ENCODE data around the gene FAAH2.

Gene FAAH2, protein sequence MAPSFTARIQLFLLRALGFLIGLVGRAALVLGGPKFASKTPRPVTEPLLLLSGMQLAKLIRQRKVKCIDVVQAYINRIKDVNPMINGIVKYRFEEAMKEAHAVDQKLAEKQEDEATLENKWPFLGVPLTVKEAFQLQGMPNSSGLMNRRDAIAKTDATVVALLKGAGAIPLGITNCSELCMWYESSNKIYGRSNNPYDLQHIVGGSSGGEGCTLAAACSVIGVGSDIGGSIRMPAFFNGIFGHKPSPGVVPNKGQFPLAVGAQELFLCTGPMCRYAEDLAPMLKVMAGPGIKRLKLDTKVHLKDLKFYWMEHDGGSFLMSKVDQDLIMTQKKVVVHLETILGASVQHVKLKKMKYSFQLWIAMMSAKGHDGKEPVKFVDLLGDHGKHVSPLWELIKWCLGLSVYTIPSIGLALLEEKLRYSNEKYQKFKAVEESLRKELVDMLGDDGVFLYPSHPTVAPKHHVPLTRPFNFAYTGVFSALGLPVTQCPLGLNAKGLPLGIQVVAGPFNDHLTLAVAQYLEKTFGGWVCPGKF

DNA sequence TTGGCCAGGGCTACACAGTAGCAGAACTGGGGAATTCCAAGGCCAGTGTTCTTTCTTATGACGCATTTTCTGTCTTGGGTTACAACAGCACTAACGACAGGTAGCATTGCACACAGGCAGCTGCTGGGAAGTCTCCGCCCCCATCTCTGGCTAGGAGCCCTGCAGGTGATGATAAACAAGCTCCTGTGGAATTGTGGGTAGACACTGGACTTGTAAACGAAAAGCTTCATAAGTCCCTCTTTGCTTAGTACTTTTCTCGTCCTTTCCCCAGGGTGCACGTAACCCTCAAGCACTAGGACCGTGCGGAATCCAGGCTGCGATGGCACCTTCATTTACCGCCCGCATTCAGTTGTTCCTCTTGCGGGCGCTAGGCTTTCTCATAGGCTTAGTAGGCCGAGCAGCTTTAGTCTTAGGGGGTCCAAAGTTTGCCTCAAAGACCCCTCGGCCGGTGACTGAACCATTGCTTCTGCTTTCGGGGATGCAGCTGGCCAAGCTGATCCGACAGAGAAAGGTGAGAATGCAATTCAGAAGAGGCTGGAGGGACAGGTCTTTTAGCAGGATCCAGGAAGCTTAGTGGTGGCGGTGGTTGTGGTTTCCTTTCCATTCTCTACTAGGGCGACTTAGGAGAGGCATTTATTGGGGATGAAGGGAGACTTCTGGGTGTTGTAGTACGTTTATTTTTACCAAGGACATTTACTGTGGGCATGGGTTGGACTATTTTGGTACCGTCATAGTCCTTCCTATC, at the start of gene FAAH2:
TSS of gene FAAH2 (plus strand) at position 200 of the 745 bp plus-strand sequence. CDS start at position 320, 120 bp downstream.
- H3K27ac ChIP-seq (ENCODE audit: low read length) = no peak within 1 kb of the TSS
- peaks cover 0 to 3% of the 10 kb centered on the region in 2 donors for H3K27me3 ChIP-seq (ENCODE audit: control insufficient read depth in 1 of 2, insufficient read depth in 2 of 2, low read length in 2 of 2)
- H3K9me3 ChIP-seq (ENCODE audit: control insufficient read depth in 2 of 2, low read length in 2 of 2) = no peaks in the 10 kb centered on the region
- H3K36me3 ChIP-seq (ENCODE audit: control insufficient read depth in 2 of 2, insufficient read depth in 2 of 2, low read length in 2 of 2) = no peaks in the 10 kb centered on the region
- H3K4me3 ChIP-seq (ENCODE audit: low read length in 2 of 2) = peak within 1 kb of the TSS in 1 of 2 donors; percentile 44
- H3K4me1 ChIP-seq (ENCODE audit: control insufficient read depth, insufficient read depth, low read length) = no peaks in the 10 kb centered on the region
- H3K9ac ChIP-seq (ENCODE audit: low read length in 2 of 2) = no peak within 1 kb of the TSS

- no peak overlapping the region for H3K4me3 ChIP-seq (ENCODE audit: low read length in 2 of 2)
- peaks cover 0 to 2% of the 10 kb centered on the region in 2 donors for H3K9me3 ChIP-seq (ENCODE audit: control insufficient read depth in 2 of 2, low read length in 2 of 2)
- H3K27ac ChIP-seq (ENCODE audit: low read length) = no peak overlapping the region
- H3K27me3 ChIP-seq (ENCODE audit: control insufficient read depth in 1 of 2, insufficient read depth in 2 of 2, low read length in 2 of 2) = peaks cover 0 to 6% of the 10 kb centered on the region in 2 donors
- H3K4me1 ChIP-seq (ENCODE audit: control insufficient read depth, insufficient read depth, low read length) = no peaks in the 10 kb centered on the region
- no peaks in the 10 kb centered on the region for H3K36me3 ChIP-seq (ENCODE audit: control insufficient read depth in 2 of 2, insufficient read depth in 2 of 2, low read length in 2 of 2)
- no peak overlapping the region for H3K9ac ChIP-seq (ENCODE audit: low read length in 2 of 2)
These were observed 44.5 kb upstream of the FAAH2 start for GRCh38 chrX:57241967-57242366.

GRCh38 chrX:57251965-57252364, 34.5 kb upstream of the FAAH2 start:
- H3K4me1 ChIP-seq (ENCODE audit: control insufficient read depth, insufficient read depth, low read length) = no peaks in the 10 kb centered on the region
- H3K27ac ChIP-seq (ENCODE audit: low read length) = no peak overlapping the region
- H3K27me3 ChIP-seq (ENCODE audit: control insufficient read depth in 1 of 2, insufficient read depth in 2 of 2, low read length in 2 of 2) = no peaks in the 10 kb centered on the region
- H3K9ac ChIP-seq (ENCODE audit: low read length in 2 of 2) = no peak overlapping the region
- H3K36me3 ChIP-seq (ENCODE audit: control insufficient read depth in 2 of 2, insufficient read depth in 2 of 2, low read length in 2 of 2) = no peaks in the 10 kb centered on the region
- H3K4me3 ChIP-seq (ENCODE audit: low read length in 2 of 2) = no peak overlapping the region
- no peaks in the 10 kb centered on the region for H3K9me3 ChIP-seq (ENCODE audit: control insufficient read depth in 2 of 2, low read length in 2 of 2)

- no peaks in the 10 kb centered on the region for H3K36me3 ChIP-seq (ENCODE audit: control insufficient read depth in 2 of 2, insufficient read depth in 2 of 2, low read length in 2 of 2)
- no peak overlapping the region for H3K9ac ChIP-seq (ENCODE audit: low read length in 2 of 2)
- no peaks in the 10 kb centered on the region for H3K4me1 ChIP-seq (ENCODE audit: control insufficient read depth, insufficient read depth, low read length)
- no peak overlapping the region for H3K4me3 ChIP-seq (ENCODE audit: low read length in 2 of 2)
- peaks cover 0 to 3% of the 10 kb centered on the region in 2 donors for H3K27me3 ChIP-seq (ENCODE audit: control insufficient read depth in 1 of 2, insufficient read depth in 2 of 2, low read length in 2 of 2)
- H3K9me3 ChIP-seq (ENCODE audit: control insufficient read depth in 2 of 2, low read length in 2 of 2) = peaks cover 0 to 2% of the 10 kb centered on the region in 2 donors
- no peak overlapping the region for H3K27ac ChIP-seq (ENCODE audit: low read length)
These were observed 21.4 kb upstream of the FAAH2 start for GRCh38 chrX:57265126-57265525.

DNA sequence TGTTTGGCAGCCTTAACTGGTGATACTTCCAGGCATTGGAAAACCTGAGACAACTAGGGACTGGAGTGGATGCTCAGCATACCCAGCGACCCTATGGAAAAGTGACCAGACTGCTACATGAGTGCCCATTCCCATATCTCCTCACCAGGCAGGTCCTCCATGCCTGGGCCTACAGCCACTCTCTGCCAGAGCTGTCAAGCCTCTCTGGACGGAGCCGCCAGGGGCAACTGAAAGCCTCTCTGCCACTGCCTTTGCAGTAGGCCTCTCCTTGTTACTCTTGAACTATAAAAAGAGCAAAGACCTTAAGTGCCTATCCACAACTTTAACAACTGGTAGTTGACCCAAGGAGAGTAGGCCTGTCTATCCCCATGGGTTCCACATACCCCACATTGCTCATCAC, 20.2 kb upstream of the FAAH2 start:
- Histone ChIP-seq H3K27me3 (ENCODE audit: control insufficient read depth in 1 of 2, insufficient read depth in 2 of 2, low read length in 2 of 2) (peaks cover 0 to 4% of the 10 kb centered on the region in 2 donors), H3K4me3 (ENCODE audit: low read length in 2 of 2) (no peak overlapping the region), H3K4me1 (ENCODE audit: control insufficient read depth, insufficient read depth, low read length) (no peaks in the 10 kb centered on the region), H3K9ac (ENCODE audit: low read length in 2 of 2) (no peak overlapping the region), H3K27ac (ENCODE audit: low read length) (no peak overlapping the region), H3K36me3 (ENCODE audit: control insufficient read depth in 2 of 2, insufficient read depth in 2 of 2, low read length in 2 of 2) (no peaks in the 10 kb centered on the region), H3K9me3 (ENCODE audit: control insufficient read depth in 2 of 2, low read length in 2 of 2) (peaks cover 0 to 8% of the 10 kb centered on the region in 2 donors)

DNA sequence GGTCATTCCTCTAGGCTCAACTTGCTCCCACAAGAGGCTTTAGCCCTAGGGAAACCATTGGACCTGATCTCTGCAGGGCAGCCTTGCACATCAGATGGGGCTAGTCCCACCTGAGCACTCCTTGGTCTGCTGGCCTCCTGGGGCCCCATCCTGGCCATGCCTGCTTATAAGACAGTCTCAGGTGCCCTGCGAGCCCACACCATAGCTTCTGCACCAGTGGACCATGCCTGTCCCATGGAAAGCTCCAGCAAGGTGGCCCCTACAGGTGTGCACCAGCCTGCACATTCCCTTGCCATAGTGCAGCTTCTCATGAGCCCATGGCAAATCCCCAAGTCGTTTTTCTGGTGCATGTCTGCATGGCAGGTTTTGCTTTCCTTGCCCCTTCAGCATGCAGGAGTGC, 19.6 kb upstream of the FAAH2 start:
- Histone ChIP-seq H3K4me3 (ENCODE audit: low read length in 2 of 2) (no peak overlapping the region), H3K27me3 (ENCODE audit: control insufficient read depth in 1 of 2, insufficient read depth in 2 of 2, low read length in 2 of 2) (peaks cover 0 to 4% of the 10 kb centered on the region in 2 donors), H3K36me3 (ENCODE audit: control insufficient read depth in 2 of 2, insufficient read depth in 2 of 2, low read length in 2 of 2) (no peaks in the 10 kb centered on the region), H3K9ac (ENCODE audit: low read length in 2 of 2) (no peak overlapping the region), H3K4me1 (ENCODE audit: control insufficient read depth, insufficient read depth, low read length) (no peaks in the 10 kb centered on the region), H3K9me3 (ENCODE audit: control insufficient read depth in 2 of 2, low read length in 2 of 2) (peaks cover 0 to 8% of the 10 kb centered on the region in 2 donors), H3K27ac (ENCODE audit: low read length) (no peak overlapping the region)

GRCh38 chrX:57267308-57267707, 19.2 kb upstream of the FAAH2 start:
- Histone ChIP-seq H3K9ac (ENCODE audit: low read length in 2 of 2) (no peak overlapping the region), H3K4me3 (ENCODE audit: low read length in 2 of 2) (no peak overlapping the region), H3K27me3 (ENCODE audit: control insufficient read depth in 1 of 2, insufficient read depth in 2 of 2, low read length in 2 of 2) (peaks cover 0 to 4% of the 10 kb centered on the region in 2 donors), H3K36me3 (ENCODE audit: control insufficient read depth in 2 of 2, insufficient read depth in 2 of 2, low read length in 2 of 2) (no peaks in the 10 kb centered on the region), H3K27ac (ENCODE audit: low read length) (no peak overlapping the region), H3K4me1 (ENCODE audit: control insufficient read depth, insufficient read depth, low read length) (no peaks in the 10 kb centered on the region), H3K9me3 (ENCODE audit: control insufficient read depth in 2 of 2, low read length in 2 of 2) (peaks cover 0 to 8% of the 10 kb centered on the region in 2 donors)

GRCh38 chrX:57270980-57271379, 15.5 kb upstream of the FAAH2 start:
- H3K9me3 ChIP-seq (ENCODE audit: control insufficient read depth in 2 of 2, low read length in 2 of 2) = peaks cover 0 to 8% of the 10 kb centered on the region in 2 donors
- peaks cover 0 to 6% of the 10 kb centered on the region in 2 donors for H3K27me3 ChIP-seq (ENCODE audit: control insufficient read depth in 1 of 2, insufficient read depth in 2 of 2, low read length in 2 of 2)
- no peak overlapping the region for H3K4me3 ChIP-seq (ENCODE audit: low read length in 2 of 2)
- no peak overlapping the region for H3K27ac ChIP-seq (ENCODE audit: low read length)
- H3K36me3 ChIP-seq (ENCODE audit: control insufficient read depth in 2 of 2, insufficient read depth in 2 of 2, low read length in 2 of 2) = no peaks in the 10 kb centered on the region
- no peak overlapping the region for H3K9ac ChIP-seq (ENCODE audit: low read length in 2 of 2)
- H3K4me1 ChIP-seq (ENCODE audit: control insufficient read depth, insufficient read depth, low read length) = no peaks in the 10 kb centered on the region

DNA sequence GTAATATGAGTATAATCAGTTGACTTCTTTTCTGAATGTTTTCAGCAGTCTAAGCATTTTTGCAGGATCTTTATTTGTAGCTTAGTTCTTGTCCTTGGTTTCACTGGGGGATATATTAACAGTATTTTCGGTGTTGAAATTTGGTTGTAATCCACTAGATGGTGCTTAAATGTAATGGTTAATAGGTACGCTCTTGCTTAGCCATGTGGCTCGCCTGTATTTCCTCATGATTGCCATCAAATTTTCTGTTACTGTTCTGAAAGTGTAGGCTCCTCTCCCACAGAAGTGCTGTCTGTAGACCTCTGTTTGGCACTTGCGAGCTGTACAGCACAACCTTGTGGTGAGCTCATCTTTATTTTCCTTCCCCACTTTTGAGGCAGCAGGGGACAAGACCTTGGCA, 3.9 kb upstream of the FAAH2 start:
- H3K27me3 ChIP-seq (ENCODE audit: control insufficient read depth in 1 of 2, insufficient read depth in 2 of 2, low read length in 2 of 2) = peaks cover 0 to 3% of the 10 kb centered on the region in 2 donors
- H3K9me3 ChIP-seq (ENCODE audit: control insufficient read depth in 2 of 2, low read length in 2 of 2) = peaks cover 0 to 3% of the 10 kb centered on the region in 2 donors
- H3K4me1 ChIP-seq (ENCODE audit: control insufficient read depth, insufficient read depth, low read length) = no peaks in the 10 kb centered on the region
- H3K27ac ChIP-seq (ENCODE audit: low read length) = no peak overlapping the region
- no peak overlapping the region for H3K4me3 ChIP-seq (ENCODE audit: low read length in 2 of 2)
- no peak overlapping the region for H3K9ac ChIP-seq (ENCODE audit: low read length in 2 of 2)
- no peaks in the 10 kb centered on the region for H3K36me3 ChIP-seq (ENCODE audit: control insufficient read depth in 2 of 2, insufficient read depth in 2 of 2, low read length in 2 of 2)

GRCh38 chrX:57285001-57285400, 1.5 kb upstream of the FAAH2 start:
- Histone ChIP-seq H3K9me3 (ENCODE audit: control insufficient read depth in 2 of 2, low read length in 2 of 2) (no peaks in the 10 kb centered on the region), H3K4me1 (ENCODE audit: control insufficient read depth, insufficient read depth, low read length) (no peaks in the 10 kb centered on the region)

More at GRCh38 chrX:57285001-57285400, 1.5 kb upstream of the FAAH2 start:
- H3K27me3 ChIP-seq (ENCODE audit: control insufficient read depth in 1 of 2, insufficient read depth in 2 of 2, low read length in 2 of 2) = peaks cover 0 to 3% of the 10 kb centered on the region in 2 donors
- no peaks in the 10 kb centered on the region for H3K36me3 ChIP-seq (ENCODE audit: control insufficient read depth in 2 of 2, insufficient read depth in 2 of 2, low read length in 2 of 2)
- H3K4me3 ChIP-seq (ENCODE audit: low read length in 2 of 2) = no peak overlapping the region
- H3K9ac ChIP-seq (ENCODE audit: low read length in 2 of 2) = no peak overlapping the region
- no peak overlapping the region for H3K27ac ChIP-seq (ENCODE audit: low read length)
